ENCODE results near the gene BUB3. TPM values are rescaled to one million over a fixed set of nuclear protein-coding genes. Genes with fewer than 3 reads are reported as not detected.
A peak's percentile ranks its signal among the peaks of the same experiment; 100 is the strongest.

Gene BUB3
- total RNA-seq, 2 donors from 2014 or later = 64.2 to 77.9 TPM

DNA sequence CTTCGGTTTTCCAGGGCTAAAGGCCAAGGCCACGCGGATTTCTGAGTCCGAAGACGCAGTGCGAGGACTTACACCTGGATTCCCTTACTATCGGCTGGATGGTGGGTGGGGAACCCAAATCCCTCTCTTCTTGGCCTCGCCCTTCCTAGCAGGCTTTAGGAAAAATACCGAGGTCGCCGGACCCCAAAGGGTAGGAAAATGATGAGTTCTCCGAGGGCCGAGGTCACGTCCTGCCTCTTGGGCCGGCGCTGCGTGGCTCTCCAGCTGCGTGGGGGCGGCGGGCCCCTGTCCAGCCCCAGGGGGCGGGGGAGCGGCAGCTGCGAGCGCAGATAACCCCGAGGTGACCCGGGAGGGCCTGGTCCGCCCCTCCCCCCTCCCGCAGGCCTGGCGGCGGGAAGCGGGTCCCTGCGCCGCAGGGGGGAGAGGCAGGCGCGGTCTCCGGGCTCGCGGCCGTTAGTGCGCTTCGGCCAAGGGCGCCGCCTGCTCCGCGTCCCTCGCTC lies 19.2 kb upstream of the BUB3 start:
- Histone ChIP-seq H3K4me3 (peak overlapping the region; percentile 68), H3K27ac (no peak overlapping the region), H3K4me1 (ENCODE audit: control insufficient read depth in 1 of 2, low read depth in 2 of 2) (peaks cover 23 to 44% of the 10 kb centered on the region in 2 donors), H3K9me3 (no peaks in the 10 kb centered on the region), H3K27me3 (replicated peaks; ENCODE audit: insufficient read depth) (peaks cover 35% of the 10 kb centered on the region), H3K36me3 (no peaks in the 10 kb centered on the region)
- DNase-seq (ENCODE audit: low spot score) (no peak), ATAC-seq (ENCODE audit: insufficient number of reproducible peaks, low FRiP score, low read depth) (no peak)
- TF ChIP-seq, protein P1, sequence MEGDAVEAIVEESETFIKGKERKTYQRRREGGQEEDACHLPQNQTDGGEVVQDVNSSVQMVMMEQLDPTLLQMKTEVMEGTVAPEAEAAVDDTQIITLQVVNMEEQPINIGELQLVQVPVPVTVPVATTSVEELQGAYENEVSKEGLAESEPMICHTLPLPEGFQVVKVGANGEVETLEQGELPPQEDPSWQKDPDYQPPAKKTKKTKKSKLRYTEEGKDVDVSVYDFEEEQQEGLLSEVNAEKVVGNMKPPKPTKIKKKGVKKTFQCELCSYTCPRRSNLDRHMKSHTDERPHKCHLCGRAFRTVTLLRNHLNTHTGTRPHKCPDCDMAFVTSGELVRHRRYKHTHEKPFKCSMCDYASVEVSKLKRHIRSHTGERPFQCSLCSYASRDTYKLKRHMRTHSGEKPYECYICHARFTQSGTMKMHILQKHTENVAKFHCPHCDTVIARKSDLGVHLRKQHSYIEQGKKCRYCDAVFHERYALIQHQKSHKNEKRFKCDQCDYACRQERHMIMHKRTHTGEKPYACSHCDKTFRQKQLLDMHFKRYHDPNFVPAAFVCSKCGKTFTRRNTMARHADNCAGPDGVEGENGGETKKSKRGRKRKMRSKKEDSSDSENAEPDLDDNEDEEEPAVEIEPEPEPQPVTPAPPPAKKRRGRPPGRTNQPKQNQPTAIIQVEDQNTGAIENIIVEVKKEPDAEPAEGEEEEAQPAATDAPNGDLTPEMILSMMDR (IDR thresholded peaks at IDR 0.05) = no peak

DNA sequence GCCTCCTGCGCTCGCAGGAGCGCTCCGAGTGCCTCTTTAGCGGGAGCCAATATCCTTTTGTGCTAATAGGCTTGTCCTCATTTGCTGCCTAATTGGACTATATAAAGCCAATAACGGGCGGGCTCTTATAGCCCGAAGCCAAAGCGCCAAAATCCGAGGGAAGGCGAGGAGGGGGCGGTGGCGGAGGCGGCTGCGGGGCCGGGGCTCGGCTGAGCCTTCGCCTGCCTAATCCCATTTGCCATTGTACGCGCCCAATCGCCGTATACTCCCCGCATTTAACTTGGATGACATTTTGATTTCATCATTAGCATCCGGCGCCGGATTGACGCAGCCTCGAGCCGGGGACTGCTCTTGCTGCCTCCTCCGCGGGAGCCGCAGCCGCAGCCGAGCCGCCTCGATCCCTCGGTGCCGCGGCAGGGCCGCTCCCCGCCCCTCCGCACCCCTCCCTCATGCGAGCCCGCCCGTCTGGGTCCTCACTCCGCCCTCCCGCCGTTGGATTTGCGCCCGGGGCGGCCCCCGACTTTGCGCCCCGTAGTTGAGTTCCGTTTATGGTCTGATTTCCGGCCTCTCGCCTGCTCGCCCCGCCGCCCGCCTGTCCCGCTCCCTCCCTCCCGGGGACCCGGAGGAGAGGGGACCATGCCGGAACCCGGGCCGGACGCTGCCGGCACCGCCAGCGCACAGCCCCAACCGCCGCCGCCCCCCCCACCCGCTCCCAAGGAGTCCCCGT lies 18.6 kb upstream of the BUB3 start, which contains the start of gene HMX3:
TSS of gene HMX3 (plus strand) at position 556 of the 727 bp plus-strand sequence. CDS start at position 637, 81 bp downstream.
- Histone ChIP-seq H3K4me3 (peak within 1 kb of the TSS; percentile 68), H3K4me1 (ENCODE audit: control insufficient read depth in 1 of 2, low read depth in 2 of 2) (peaks cover 23 to 44% of the 10 kb centered on the region in 2 donors), H3K36me3 (no peaks in the 10 kb centered on the region), H3K9me3 (no peaks in the 10 kb centered on the region), H3K27me3 (replicated peaks; ENCODE audit: insufficient read depth) (peaks cover 41% of the 10 kb centered on the region), H3K27ac (no peak within 1 kb of the TSS)
- TF ChIP-seq, protein P1 (IDR thresholded peaks at IDR 0.05) = no peak
- no peak for DNase-seq (ENCODE audit: low spot score)
- no peak for ATAC-seq (ENCODE audit: insufficient number of reproducible peaks, low FRiP score, low read depth)

DNA sequence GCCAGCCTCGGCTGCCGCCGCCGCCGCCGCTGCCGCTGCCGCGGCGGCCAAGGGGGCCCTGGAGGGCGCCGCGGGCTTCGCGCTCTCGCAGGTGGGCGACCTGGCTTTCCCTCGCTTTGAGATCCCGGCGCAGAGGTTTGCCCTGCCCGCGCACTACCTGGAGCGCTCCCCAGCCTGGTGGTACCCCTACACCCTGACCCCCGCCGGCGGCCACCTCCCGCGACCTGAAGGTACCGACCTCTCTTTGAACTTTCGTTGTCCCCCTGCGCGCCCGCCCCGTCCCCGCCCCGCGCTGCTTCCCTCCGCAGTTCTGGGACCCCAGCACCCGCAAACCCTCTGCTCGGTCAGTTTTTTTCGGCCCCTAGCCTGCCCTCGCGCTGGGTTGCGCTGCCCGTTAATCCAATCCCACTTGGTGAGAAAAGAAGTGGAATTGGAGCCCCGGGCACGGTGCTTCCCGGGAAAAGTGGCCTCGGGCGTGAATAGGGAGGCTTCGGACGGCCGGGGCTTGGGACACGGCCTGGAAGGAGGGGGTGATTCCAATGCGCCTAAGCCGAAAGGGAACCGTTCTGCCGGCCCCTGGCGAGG lies 17.9 kb upstream of the BUB3 start:
- H3K27ac ChIP-seq = no peak overlapping the region
- TF ChIP-seq, protein P1 (IDR thresholded peaks at IDR 0.05) = no peak
- no peak for ATAC-seq (ENCODE audit: insufficient number of reproducible peaks, low FRiP score, low read depth)
- H3K4me3 ChIP-seq = peak overlapping the region; percentile 68
- H3K36me3 ChIP-seq = no peaks in the 10 kb centered on the region
- no peak for DNase-seq (ENCODE audit: low spot score)
- H3K9me3 ChIP-seq = no peaks in the 10 kb centered on the region
- H3K4me1 ChIP-seq (ENCODE audit: control insufficient read depth in 1 of 2, low read depth in 2 of 2) = peaks cover 23 to 44% of the 10 kb centered on the region in 2 donors
- H3K27me3 ChIP-seq (replicated peaks; ENCODE audit: insufficient read depth) = peaks cover 49% of the 10 kb centered on the region

DNA sequence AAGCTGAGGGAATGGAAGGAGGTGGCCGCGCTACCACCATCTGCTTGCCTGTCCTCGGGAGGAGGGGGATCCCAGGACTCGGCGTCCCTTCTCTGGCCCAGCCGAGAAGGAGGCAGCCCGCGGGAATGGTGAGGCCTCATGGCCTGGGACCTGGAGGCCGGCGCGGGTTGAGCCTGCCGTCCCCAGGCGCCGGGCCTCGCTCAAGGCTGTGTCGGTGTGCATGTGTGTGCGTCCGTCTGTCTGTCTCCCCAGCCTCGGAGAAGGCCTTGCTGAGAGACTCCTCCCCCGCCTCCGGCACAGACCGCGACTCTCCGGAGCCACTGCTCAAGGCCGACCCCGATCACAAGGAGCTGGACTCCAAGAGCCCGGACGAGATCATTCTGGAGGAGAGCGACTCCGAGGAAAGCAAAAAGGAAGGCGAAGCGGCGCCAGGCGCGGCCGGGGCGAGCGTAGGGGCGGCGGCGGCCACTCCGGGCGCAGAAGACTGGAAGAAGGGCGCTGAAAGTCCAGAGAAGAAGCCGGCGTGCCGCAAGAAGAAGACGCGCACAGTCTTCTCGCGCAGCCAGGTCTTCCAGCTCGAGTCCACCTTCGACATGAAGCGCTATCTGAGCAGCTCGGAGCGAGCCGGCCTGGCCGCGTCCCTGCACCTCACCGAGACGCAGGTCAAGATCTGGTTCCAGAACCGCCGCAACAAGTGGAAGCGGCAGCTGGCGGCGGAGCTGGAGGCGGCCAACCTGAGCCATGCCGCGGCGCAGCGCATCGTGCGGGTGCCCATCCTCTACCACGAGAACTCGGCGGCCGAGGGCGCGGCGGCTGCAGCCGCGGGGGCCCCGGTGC lies 17.2 kb upstream of the BUB3 start:
- H3K27me3 ChIP-seq (replicated peaks; ENCODE audit: insufficient read depth) = peaks cover 54% of the 10 kb centered on the region
- no peaks in the 10 kb centered on the region for H3K36me3 ChIP-seq
- H3K4me1 ChIP-seq (ENCODE audit: control insufficient read depth in 1 of 2, low read depth in 2 of 2) = peaks cover 23 to 44% of the 10 kb centered on the region in 2 donors
- H3K4me3 ChIP-seq = peak overlapping the region; percentile 68
- ATAC-seq (ENCODE audit: insufficient number of reproducible peaks, low FRiP score, low read depth) (no peak), DNase-seq (ENCODE audit: low spot score) (no peak)
- no peak overlapping the region for H3K27ac ChIP-seq
- TF ChIP-seq, protein P1 (IDR thresholded peaks at IDR 0.05) = no peak
- H3K9me3 ChIP-seq = no peaks in the 10 kb centered on the region

DNA sequence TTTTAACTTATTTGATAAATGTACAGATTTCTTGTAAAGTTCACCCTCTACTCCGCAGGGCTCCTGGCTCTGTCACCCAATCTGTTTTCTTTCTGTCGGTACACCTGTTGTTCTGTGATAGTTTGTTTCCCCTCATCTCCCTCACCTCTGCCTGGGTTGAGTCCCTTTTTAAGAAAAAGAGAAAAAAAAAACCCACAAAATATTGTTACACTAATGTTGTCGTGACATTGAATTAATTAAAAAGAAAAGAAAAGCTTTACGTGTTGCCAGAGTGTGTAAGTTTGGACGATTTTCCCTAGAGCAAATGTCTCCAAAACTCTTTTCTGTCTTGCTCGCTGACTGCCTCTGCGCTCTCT lies 15.1 kb upstream of the BUB3 start:
- no peak overlapping the region for H3K4me3 ChIP-seq
- TF ChIP-seq, protein P1 (IDR thresholded peaks at IDR 0.05) = no peak
- H3K27me3 ChIP-seq (replicated peaks; ENCODE audit: insufficient read depth) = peaks cover 63% of the 10 kb centered on the region
- ATAC-seq (ENCODE audit: insufficient number of reproducible peaks, low FRiP score, low read depth) = no peak
- no peak overlapping the region for H3K27ac ChIP-seq
- no peak for DNase-seq (ENCODE audit: low spot score)
- H3K4me1 ChIP-seq (ENCODE audit: control insufficient read depth in 1 of 2, low read depth in 2 of 2) = peaks cover 23 to 40% of the 10 kb centered on the region in 2 donors
- H3K36me3 ChIP-seq = no peaks in the 10 kb centered on the region
- no peaks in the 10 kb centered on the region for H3K9me3 ChIP-seq

All from thoracic aorta (tissue), 2 donors.